Smooth muscle cell (in vitro differentiated cells): ENCODE data around the gene WNT8A. TPM values are rescaled to one million over a fixed set of nuclear protein-coding genes. Genes with fewer than 3 reads are reported as not detected.

Source experiments
- DNase-seq: peaks from one replicate; lab custom pipeline; 2025; ENCODE audit not compliant: unreplicated experiment; lab: John Stamatoyannopoulos, UW
- H2AFZ ChIP-seq: fragments of 200-600 bp; sonication (generic); 2 replicates; pipeline ENCODE4 v1.6.0; 2016; ENCODE audit warnings: antibody characterized with exemption, low read depth, mild to moderate bottlenecking
- H3F3A ChIP-seq: fragments of 200-600 bp; sonication (generic); 2 replicates; pipeline ENCODE4 v1.6.0; 2017; ENCODE audit warnings: antibody characterized with exemption, low read depth
- H3K27ac ChIP-seq: fragments of 200-600 bp; sonication (generic); 2 replicates; pipeline ENCODE4 v1.5.1; 2016; ENCODE audit warnings: low read depth, mild to moderate bottlenecking
- H3K27me3 ChIP-seq: fragments of 200-600 bp; sonication (generic); 2 replicates; pipeline ENCODE4 v1.6.1; 2016; ENCODE audit warnings: low read depth, mild to moderate bottlenecking
- H3K36me3 ChIP-seq: fragments of 200-600 bp; sonication (generic); 2 replicates; pipeline ENCODE4 v1.5.1; 2016; ENCODE audit warnings: low read depth
- H3K4me1 ChIP-seq: fragments of 200-600 bp; sonication (generic); 2 replicates; pipeline ENCODE4 v1.5.1; 2016; ENCODE audit warnings: low read depth
- H3K4me2 ChIP-seq: fragments of 200-600 bp; sonication (generic); 2 replicates; pipeline ENCODE4 v1.6.0; 2016; ENCODE audit warnings: mild to moderate bottlenecking
- H3K4me3 ChIP-seq: fragments of 200-600 bp; sonication (generic); 2 replicates; pipeline ENCODE4 v1.5.1; 2016; ENCODE audit warnings: mild to moderate bottlenecking
- H3K79me2 ChIP-seq: fragments of 200-600 bp; sonication (generic); 2 replicates; pipeline ENCODE4 v1.6.0; 2016; ENCODE audit warnings: low read depth, mild to moderate bottlenecking
- H3K9ac ChIP-seq: fragments of 200-600 bp; sonication (generic); 2 replicates; pipeline ENCODE4 v1.6.0; 2016; ENCODE audit warnings: low read depth
- H3K9me3 ChIP-seq: fragments of 200-600 bp; sonication (generic); replicated peaks from 2 replicates; pipeline ENCODE4 v1.5.1; 2016; ENCODE audit warnings: low read depth
- H4K20me1 ChIP-seq: fragments of 200-600 bp; sonication (generic); 2 replicates; pipeline ENCODE4 v1.6.0; 2016; ENCODE audit warnings: low read depth
- WGBS: methylation state at CpG from one replicate; pipeline ENCODE4 v1.1.7; 2016; ENCODE audit warnings: low lambda C conversion rate; 5-methylcytosine and 5-hydroxymethylcytosine counted together
- polyA plus RNA-seq: library from polyadenylated mRNA; unstranded; fragments of >200 nt; fragmentation: Nextera tagmentation; extraction: Ambion mirVana; gene quantifications from 2 replicates; pipeline ENCODE4 v1.2.1, GENCODE V29; 2016
- total RNA-seq: library from RNA; depleted of rRNA; stranded (reverse); fragments of >200 nt; gene quantifications from 2 replicates; pipeline ENCODE4 v1.2.3, GENCODE V29; 2014
- TF ChIP-seq, protein P1 (sequence below): fragments of 200-600 bp; sonication (generic); IDR thresholded peaks from 2 replicates; pipeline ENCODE4 v1.5.1; 2017; ENCODE audit warnings: borderline replicate concordance, mild to moderate bottlenecking, antibody characterized with exemption; ENCODE audit not compliant: insufficient read depth, poor library complexity, severe bottlenecking

The WNT8A gene, protein sequence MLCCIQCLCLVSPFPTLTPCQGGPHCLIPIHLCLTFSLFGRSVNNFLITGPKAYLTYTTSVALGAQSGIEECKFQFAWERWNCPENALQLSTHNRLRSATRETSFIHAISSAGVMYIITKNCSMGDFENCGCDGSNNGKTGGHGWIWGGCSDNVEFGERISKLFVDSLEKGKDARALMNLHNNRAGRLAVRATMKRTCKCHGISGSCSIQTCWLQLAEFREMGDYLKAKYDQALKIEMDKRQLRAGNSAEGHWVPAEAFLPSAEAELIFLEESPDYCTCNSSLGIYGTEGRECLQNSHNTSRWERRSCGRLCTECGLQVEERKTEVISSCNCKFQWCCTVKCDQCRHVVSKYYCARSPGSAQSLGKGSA
- total RNA-seq (not detected in 2 replicates), polyA plus RNA-seq (not detected in 2 replicates)

DNA sequence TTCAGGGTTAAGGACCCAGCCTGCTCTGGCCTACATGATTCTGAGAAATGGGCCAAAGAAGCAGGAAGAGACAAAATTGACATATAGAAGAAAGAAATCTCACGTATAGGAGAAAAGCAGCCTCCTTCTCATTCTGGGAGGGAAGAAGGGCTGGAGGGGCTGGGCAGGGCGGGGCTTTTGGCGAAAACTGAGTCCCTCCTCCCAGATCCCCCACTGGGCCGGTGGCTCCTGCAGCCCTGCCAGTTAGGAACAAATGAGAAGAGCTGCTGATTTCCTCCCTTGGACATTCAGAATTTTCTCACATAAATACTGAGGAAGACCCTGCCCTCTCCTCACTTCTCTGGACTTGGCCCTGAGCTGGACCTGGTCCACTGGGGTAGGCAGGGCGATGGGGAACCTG lies at the start of gene WNT8A:
Gene WNT8A, plus strand, starts transcription at position 332 of the 400 bp plus-strand sequence. CDS start 95 bp downstream, outside the sequence.
- TF ChIP-seq, protein P1, sequence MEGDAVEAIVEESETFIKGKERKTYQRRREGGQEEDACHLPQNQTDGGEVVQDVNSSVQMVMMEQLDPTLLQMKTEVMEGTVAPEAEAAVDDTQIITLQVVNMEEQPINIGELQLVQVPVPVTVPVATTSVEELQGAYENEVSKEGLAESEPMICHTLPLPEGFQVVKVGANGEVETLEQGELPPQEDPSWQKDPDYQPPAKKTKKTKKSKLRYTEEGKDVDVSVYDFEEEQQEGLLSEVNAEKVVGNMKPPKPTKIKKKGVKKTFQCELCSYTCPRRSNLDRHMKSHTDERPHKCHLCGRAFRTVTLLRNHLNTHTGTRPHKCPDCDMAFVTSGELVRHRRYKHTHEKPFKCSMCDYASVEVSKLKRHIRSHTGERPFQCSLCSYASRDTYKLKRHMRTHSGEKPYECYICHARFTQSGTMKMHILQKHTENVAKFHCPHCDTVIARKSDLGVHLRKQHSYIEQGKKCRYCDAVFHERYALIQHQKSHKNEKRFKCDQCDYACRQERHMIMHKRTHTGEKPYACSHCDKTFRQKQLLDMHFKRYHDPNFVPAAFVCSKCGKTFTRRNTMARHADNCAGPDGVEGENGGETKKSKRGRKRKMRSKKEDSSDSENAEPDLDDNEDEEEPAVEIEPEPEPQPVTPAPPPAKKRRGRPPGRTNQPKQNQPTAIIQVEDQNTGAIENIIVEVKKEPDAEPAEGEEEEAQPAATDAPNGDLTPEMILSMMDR: no peak
- no peaks in the 10 kb centered on the region for H3K27me3 ChIP-seq
- 51% methylated on average over 5 of the region's 5 CpGs for WGBS
- H2AFZ ChIP-seq: no peak within 1 kb of the TSS
- H4K20me1 ChIP-seq: no peaks in the 10 kb centered on the region
- H3K79me2 ChIP-seq: no peaks in the 10 kb centered on the region
- H3K27ac ChIP-seq: no peak within 1 kb of the TSS
- H3F3A ChIP-seq: no peaks in the 10 kb centered on the region
- H3K4me1 ChIP-seq: peaks cover 2% of the 10 kb centered on the region
- H3K9ac ChIP-seq: no peak within 1 kb of the TSS
- H3K36me3 ChIP-seq: no peaks in the 10 kb centered on the region
- H3K4me2 ChIP-seq: no peak within 1 kb of the TSS
- no peak for DNase-seq
- no peaks in the 10 kb centered on the region for H3K9me3 ChIP-seq
- H3K4me3 ChIP-seq: no peak within 1 kb of the TSS

DNA sequence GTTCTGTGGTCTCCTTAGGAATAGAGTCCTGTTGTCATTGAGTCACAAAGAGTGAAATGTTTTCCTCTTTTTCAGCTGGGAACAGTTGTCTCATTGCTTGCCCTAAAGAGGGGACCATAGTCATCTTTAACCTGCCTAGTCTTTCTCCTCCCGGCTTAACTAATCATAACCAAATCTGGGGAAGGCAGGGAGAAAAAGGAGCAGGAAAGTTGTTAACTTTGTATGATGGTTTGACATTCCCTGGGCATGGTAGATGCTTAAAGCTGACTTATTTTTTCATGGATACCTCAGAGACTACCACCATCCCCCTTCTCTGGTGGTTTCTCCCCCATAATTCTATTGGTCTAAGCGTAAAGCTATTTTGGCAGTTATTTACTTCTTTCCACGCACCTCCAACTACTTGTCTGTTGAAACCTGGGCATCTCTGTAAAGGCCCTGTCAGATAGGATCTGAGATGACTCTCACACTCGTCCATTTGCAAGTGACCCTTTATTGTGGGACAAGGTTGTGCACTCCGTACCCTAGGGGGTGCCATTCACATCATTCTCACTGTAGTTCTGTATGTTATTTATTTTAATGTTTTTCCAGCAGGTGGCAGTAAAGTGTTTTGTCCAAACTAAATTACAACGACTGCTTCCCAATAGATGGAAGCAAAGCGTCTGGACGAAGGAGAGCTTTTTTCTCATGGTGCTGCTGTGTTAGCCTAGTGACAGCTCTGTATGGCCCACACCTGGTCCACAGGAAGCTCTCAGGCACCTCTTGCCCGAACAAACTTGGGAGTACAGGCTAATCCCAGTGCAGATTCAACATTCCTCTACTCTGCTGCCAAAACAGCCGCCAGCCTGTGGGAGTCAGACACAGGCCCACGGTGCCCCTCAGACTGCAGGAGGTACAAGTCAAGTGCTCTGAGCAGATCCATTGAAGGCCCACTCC lies 48.0 kb upstream of the WNT8A start:
- H2AFZ ChIP-seq: peak overlapping the region; percentile 64
- 40% methylated on average over 11 of the region's 11 CpGs for WGBS
- H3K4me3 ChIP-seq: no peak overlapping the region
- H3K9ac ChIP-seq: no peak overlapping the region
- no peak for DNase-seq
- no peak overlapping the region for H3K4me2 ChIP-seq
- no peaks in the 10 kb centered on the region for H3K36me3 ChIP-seq
- no peaks in the 10 kb centered on the region for H3K9me3 ChIP-seq
- TF ChIP-seq, protein P1: peak; percentile 73
- H3F3A ChIP-seq: peaks cover 4% of the 10 kb centered on the region
- peaks cover 18% of the 10 kb centered on the region for H3K79me2 ChIP-seq
- H3K27me3 ChIP-seq: no peaks in the 10 kb centered on the region
- no peak overlapping the region for H3K27ac ChIP-seq
- H4K20me1 ChIP-seq: peaks cover 17% of the 10 kb centered on the region
- H3K4me1 ChIP-seq: peaks cover 17% of the 10 kb centered on the region

DNA sequence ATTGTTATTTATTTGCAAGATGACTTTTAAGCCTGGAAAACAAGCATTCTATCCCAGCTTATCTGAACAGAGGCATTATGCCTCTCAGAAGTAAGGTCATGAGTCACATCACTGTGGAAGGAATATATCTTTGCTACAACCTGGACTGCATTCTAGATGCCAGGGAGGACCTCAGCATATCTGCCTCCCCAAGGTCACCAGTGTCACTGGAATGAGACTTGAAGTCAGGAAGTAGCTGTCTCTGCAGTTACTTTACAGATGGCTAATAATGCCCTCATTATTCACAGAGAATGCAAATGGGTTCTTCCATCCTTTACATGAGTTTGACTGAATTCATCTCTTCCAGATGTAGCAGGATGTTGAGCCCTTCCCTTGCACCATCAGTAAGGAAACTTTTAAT lies 46.6 kb upstream of the WNT8A start:
- no peak for DNase-seq
- H3K27me3 ChIP-seq: no peaks in the 10 kb centered on the region
- no peak overlapping the region for H3K9ac ChIP-seq
- H3K4me2 ChIP-seq: no peak overlapping the region
- no peak overlapping the region for H2AFZ ChIP-seq
- H3K4me3 ChIP-seq: no peak overlapping the region
- no peak overlapping the region for H3K27ac ChIP-seq
- no peaks in the 10 kb centered on the region for H3K9me3 ChIP-seq
- peaks cover 4% of the 10 kb centered on the region for H3F3A ChIP-seq
- H3K79me2 ChIP-seq: peaks cover 4% of the 10 kb centered on the region
- no peaks in the 10 kb centered on the region for H3K36me3 ChIP-seq
- TF ChIP-seq, protein P1: no peak
- peaks cover 3% of the 10 kb centered on the region for H4K20me1 ChIP-seq
- H3K4me1 ChIP-seq: peaks cover 6% of the 10 kb centered on the region
